T-helper 22 cell (primary cell): Measurements from ENCODE around the gene SLC7A6.
A peak's percentile ranks its signal among the peaks of the same experiment; 100 is the strongest.

Experiments used
- DNase-seq: peaks from one replicate; pipeline ENCODE4 v3.0.0-alpha.2; 2020; ENCODE audit warnings: low read depth

SLC7A6 gene

DNA sequence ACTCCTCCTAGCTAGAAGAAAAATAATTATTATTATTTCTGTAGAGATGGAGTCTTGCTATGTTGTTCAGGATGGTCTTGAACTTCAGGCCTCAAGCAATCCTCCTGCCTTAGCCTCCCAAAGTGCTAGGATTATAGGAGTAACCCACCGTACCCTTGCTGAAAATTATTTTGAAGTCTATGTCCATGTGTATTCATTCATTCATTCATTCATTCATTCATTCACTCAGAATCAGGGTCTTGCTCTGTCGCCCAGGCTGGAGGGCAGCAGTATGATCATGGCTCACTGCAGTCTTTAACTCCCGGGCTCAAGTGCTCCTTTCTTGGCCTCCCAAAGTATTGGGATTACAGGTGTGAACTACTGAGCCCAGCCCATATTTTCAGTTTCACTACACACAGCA lies 42.3 kb downstream of the SLC7A6 start:
- no peak for DNase-seq

DNA sequence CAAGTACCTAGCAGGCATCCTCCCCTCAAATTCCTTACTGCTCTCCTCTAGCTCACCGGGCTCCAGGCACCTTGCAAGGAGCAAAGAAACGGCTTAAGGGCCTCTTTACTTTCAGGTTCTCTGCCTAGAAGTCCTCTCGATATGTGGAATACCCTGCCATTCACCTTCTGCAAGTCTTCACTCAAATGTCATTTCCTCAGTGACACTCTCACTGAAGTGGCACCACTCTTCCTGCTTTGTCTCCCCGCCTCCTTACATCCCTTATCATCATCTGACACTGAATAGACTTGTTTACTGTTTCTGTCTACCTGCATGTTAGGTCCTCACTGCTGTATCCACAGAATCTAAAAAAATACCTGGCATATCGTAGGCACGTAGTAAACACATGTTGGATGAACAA lies 45.5 kb downstream of the SLC7A6 start:
- no peak for DNase-seq

DNA sequence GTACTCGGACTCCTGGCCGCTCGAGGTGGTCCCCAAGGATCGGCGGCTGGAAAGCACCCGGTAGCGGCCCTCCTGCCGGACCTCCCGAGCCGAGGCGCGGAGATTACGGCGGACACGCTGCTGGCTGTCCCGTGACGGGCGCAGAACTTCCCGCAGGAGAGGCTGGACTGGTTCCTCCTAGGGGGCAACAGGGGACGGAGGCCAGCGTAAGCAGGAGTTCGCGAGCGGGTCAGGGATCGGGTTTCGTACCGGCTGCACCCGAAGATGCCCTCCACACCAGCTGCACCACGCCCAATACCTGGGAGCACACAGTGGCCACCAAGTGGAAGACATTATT lies 46.1 kb downstream of the SLC7A6 start:
- DNase-seq, result no peak

DNA sequence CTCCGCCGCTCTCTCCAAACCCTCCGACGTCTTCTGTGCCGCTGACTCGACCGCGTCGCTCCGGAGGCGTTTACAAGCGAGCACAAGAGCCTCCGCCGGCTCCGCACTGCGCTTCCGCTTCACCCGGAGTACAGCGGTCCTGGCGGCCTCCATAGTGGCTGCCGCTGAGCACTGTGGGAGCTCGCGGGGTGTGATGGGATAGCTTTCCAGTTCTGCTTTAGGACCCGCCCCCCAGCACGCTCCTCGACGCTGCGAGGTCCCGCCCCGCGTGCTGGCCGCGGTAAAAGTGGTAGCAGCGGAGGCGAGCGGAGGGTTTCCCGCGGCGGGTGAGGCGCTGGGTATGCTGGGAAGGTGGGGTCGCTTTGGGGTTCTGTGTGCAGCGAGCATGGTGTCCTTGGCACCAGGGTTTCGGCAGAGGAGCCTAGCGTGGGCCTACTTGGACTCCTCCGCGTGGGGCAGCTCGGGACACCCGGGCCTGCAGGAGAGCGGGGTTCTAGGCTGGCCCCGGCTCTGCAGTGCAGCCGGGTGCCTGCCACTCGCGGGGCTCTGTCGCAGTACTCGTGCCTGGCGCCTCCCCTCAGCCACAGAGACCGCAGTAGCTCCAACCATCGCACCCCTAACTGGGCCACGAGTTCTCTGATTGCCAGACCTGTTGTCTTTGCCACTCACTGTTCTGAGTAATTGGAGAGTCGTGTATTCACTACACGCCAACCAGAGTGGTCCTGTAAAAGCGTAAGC lies 46.6 kb downstream of the SLC7A6 start, which contains the start of the genes PRMT7 and SLC7A6OS:
TSS of gene PRMT7 (plus strand) at position 246 of the 738 bp plus-strand sequence. CDS start 4,961 bp downstream, outside the sequence.
TSS of gene SLC7A6OS (minus strand) at position 173 of the 738 bp plus-strand sequence. CDS start at position 153, 20 bp downstream.
- peak; percentile 90 for DNase-seq

DNA sequence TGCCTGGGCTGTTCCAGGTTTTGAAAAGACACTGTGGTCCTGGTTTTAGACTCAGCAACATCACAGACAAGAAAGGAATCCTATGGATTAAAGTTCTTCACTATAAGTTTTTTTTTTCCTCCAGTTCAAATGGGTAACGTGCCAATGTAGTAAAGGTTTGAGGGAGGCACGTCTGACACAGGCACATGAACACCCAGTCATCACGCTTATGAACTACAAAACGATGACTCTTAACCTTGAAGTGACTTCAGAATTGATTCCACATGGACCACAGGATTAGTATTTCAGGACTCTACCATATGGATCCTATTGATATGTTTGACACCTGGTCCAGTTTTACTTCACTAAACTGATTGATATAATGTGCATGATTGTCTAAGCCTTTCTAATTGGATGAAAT lies 48.8 kb downstream of the SLC7A6 start:
- DNase-seq, result no peak

DNA sequence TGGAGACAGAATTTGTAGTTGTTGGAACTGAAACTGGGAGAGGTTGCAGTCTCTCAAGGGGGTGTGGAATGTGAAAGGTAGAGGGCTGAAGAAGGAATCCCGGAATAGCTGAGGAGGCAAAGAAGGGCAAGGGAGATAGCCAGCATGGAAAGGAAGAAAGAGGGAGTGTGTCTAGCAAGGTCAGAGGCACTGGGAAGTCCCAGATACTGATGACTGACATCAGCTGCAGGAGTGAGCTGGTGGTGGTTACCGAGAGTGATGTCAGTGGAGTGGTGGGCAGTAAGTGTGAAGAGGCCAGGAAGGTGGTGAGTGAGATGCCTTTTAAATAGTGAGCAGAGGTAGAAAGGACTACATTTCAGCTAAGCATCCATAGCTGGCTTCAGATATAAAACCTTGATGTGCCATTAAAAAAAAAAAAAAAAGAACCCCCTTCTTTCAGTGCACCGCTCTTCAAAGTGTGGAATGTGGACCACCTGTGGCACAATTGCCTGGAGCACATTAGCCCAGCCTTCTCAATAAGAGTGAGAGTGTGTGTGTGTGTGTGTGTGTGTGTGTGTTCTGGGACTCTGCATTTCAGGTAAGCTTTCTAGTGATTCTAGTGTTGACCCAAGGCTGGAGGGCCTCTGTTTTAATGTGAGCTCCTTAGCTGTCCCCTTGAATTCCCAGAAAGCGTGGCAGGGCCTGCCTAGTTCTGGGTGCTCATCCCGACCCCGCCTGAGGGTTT lies 55.0 kb downstream of the SLC7A6 start:
- no peak for DNase-seq

DNA sequence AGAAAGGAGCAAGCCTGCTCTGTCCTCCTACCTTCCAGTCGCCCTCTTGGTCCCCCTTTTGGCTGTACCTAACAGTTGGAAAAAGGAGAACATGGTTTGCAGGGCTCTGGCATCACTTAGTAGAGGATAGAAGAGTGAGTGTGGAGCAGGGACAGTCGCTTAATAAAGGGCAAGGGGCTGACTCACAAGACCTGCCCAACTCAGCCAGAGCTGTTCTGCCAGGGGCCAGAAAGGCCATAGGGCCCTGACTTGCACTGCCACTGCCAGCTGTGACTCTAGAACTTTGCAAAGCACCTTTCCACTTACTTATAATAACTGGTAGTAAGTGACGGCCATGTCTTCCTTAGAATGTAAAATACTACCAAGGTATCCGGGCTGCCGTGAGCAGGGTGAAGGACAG lies 60.0 kb downstream of the SLC7A6 start:
- no peak for DNase-seq

DNA sequence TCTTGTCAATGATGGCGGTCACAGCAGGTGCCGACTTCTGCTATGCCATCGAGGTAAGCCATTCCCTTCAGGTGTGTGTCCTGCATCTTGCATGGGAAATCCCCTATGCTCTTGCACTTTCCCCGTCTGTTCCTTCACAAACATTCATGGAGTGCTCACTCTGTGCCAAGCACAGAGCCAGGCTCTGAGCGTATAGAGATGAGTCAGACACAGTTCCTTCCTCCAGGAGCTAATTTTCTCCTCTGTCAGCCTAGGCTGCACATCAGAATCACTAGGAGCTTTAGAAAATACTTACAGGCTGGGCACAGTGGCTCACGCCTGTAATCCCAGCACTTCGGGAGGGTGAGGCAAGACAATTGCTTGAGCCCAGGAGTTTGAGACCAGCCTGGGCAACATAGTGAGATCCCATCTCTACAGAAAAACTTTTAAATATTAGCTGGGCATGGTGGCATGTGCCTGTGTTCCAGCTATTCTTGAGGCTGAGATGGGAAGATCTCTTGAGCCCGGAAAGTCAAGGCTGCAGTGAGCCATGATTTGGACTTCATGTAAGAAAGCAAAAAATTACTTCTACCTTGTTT lies 60.5 kb downstream of the SLC7A6 start:
- no peak for DNase-seq

DNA sequence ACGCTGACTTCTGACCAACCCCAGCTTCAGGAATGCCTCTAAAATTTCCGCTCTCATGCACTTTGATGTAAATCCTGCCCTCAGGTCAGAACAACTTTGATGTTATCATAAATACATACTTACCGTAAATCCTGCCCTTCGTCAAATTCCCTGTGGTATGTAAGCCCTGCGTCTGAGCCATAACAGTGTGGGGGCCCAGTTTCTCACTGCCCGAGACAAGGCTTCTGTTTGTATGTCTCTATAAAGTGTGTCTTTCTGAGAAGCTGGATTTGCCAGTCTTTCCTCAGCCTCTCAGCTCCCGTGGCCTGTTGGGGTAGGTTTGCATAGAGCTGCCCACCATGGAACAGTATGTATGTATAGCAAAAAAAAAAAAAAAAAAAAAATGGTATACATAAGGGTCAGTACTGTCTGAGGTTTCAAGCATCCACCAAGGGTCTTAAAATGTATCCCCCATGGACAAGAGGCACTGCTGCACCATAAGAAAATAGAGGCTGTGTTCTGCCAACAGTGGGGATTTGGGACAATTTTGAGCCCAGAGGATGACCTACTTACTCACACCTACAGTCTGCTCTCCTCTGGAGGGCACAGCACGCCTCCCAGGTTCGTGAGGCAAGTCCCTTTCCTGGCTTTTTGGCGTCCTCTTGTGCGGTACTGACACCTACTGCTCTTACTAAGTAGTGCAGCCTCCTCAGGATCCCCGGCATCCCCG lies 64.0 kb downstream of the SLC7A6 start:
- DNase-seq, result peak; percentile 64

DNA sequence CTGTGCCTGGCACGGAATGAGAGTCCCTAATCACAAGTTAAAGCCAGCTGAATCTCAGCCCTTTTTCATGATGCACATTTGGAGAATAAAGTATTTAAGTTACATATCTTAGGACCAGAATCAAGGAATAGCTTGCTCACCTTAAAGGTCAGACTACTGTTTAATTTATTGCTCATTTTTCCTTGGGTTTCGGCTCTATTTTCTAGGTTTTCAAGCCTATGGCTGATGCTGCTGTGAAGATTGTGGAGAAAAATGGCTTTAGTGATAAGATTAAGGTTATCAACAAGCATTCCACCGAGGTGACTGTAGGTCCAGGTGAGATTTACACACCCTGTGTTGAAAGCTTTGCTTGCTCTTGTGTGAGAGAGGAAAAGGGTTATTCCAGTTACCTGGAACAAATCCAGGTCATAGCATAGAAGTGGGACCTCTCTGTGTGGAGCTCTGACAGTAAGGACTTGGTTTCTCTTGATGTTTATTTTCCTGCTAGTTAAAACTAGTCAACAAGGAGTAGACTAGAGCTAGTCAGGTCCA lies 64.6 kb downstream of the SLC7A6 start:
- DNase-seq, result no peak

DNA sequence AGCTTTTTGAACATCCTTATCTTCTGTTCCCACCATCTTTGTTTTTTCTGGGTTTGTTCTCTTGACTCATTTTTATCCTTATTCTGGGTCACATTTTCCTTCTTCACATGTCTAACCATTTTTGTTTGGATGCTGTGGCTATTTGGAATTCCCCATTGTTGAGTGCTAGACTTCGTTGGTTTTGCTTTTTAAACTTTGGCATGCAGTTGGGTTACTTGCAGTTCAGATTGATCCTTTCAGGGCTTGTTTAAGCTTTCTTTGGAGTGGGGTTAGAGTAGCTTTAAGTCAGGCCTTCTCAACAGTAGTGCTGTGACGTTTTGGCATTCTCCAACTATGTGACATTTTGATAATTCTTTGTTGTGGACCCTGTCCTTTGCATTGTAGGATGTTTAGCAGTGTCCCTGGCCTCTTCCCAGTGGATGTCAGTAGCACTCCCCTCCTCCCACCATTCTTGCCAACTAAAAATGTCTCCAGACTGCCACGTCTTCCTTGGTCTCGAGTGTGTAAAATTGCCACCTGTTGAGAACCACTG lies 67.6 kb downstream of the SLC7A6 start:
- no peak for DNase-seq

DNA sequence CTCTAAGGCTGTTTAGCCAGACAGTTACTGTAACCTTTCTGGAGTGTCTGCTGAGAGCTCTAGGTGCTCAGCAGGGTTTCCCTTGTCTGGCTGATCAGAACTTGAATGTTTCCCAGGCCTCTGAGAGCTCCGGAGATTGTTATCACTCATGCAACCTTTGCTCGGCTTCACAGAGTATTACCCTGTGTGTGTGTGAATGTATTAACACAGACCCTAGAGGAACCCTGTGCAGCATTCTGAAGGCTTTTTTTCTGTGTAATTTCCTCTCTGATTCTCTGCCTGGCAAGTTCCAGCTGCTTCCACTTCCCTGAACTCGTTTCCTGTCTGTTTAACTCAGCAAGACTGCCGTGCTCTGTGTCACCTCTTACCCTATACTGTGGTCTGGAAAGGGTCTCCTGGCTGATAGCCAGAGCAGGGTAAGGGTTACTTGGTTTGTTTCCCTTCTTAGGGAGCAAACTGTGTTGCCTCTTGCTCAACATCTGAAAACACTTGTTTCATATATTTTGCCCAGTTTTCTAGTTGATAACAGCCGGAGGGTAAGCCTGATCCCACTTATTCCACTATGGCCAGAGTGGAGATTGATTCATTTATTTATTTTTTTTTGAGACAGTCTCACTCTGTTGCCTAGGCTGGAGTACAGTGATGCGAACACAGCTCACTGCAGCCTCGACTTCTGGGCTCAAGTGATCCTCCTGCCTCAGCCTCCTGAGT lies 68.2 kb downstream of the SLC7A6 start:
- DNase-seq, result no peak

DNA sequence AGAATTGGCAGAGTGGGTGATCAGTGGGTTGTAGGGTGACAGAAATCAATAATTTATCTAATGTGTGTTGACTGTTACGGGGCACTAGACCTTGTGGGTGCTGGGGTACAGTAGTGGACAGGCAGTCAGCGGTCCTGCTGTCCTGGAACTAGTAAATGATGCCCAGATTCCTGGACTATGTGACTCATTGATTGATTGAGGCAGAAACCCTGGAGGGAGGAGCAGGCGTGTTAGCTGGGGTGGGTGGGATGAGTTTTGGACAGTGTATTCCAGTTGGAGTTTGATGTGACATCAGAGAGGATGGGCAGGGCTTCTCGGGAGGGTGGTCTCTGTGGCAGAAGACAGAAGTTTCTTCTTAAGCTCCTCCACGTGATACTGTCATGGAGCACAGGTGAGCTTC lies 70.8 kb downstream of the SLC7A6 start:
- DNase-seq, result no peak

DNA sequence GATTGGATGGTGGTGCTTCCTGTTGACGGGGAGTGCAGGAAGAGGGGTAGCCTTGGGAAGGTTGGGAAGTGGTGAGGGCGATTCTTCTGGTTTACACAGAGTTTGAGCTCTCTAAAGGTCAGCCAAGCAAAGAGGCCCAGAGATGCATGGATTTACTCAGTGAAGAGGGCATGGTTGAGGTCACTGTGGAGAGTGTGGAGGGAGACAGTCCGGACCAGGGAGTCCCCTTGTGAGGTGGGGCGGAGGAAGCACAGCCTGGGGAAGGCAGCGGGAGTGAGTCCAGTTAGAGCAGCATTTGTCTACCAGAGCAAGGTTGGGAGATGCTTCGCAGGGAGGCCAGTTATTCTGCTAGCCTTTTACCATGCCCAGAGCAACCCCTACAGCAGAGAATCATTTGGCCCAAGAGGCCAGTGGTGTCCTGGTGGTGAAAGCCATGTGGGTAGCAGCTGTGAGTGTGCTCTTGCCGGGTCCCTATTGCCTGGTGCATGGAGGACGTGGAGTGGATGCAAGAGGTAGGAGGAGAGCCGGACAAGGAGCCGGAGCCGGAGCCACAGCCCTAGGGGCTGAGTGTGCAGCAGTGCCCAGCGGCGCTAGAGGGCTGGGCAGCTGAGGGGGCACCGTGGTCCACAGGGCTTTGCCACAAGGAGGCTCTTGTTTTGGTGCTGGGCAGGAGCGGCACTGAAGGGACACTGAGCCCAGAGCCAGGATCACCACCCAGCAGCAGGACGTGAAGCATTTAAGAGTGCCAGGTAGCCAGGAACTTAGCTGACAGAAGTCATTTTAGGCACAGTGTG lies 74.2 kb downstream of the SLC7A6 start:
- no peak for DNase-seq

DNA sequence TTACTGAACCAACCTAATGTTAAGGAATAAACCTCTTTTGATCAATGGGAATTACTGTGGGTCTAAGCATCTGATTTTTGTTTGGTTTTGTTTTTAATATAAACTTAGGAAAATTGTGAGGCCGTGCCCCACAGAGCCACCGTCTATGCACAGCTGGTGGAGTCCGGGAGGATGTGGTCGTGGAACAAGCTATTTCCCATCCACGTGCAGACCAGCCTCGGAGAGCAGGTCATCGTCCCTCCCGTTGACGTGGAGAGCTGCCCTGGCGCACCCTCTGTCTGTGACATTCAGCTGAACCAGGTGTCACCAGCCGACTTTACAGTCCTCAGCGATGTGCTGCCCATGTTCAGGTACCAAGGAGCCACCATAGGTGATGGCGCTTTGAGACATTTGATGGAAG lies 74.9 kb downstream of the SLC7A6 start:
- no peak for DNase-seq

DNA sequence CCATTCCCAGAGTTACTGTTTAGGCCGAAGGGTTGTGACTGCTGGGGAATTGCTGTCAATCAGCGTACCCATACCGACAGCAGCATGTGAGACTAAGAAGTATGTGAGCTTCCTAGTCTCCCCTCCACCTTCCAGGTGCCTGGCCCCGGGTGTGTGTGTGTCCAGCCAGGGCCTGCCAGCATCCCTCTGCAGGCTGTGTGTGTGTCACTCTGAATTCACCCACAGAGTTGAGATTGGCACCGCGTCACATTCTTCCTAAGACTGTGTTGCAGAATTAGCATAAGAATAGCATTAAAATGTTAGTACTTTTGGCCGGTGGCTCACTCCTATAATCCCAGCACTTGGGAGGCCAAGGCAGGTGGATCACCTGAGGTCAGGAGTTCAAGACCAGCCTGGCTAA lies 78.3 kb downstream of the SLC7A6 start:
- no peak for DNase-seq

DNA sequence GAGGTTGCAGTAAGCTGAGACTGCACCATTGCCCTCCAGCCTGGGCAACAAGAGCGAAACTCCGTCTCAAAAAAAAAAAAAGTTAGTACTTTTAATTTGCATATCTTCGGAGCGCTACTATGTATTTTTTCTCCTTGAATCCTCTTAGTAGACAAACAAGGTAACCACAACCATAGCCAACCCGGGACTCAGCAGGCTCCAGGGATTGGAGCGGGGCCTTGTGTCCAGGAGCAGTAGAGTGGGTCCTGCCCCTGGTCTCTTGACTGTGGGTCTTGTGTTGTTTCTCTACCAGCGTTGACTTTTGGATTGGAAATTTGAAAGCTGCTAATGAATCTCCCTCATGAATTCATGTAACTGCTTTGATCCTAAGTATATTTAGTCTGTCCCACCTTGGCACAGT lies 78.8 kb downstream of the SLC7A6 start:
- no peak for DNase-seq

DNA sequence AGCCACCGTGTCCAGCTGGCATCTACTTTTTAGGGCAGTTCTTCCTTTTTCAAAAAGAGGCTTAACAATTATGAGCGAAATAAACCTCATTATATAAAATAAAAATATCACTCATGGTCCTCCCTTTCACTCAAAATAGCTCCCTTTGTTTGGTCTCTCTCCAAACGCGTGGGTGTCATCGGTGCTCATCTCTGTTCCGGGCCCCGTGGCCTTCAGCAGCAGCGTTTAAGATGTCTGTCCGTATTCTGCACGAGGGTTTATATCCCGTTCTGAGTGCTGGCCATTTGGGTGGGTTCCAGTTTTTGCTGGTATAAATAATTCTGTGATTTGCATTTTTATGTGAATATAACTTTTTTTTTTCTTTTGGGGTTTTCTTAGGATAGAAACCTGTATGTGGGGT lies 79.9 kb downstream of the SLC7A6 start:
- no peak for DNase-seq

DNA sequence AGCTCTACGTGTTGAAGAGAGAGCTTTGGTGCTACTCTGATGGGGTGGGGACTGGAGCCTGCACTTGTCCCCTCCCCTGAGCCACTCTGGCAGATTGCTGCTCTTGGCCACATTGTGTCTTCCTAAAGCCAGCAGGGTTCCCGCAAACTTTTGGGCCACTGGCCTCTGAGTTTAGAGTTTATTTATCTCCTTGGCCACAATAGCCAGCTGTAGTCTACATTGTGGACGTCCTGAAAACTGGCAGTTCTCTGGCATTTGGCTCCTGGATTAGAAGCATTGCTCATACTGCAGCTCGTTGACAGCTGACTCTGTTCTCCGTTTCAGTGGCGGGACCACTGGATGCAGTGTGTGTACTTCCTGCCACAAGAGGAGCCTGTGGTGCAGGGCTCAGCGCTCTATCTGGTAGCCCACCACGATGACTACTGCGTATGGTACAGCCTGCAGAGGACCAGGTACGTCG lies 81.1 kb downstream of the SLC7A6 start:
- DNase-seq, result no peak

DNA sequence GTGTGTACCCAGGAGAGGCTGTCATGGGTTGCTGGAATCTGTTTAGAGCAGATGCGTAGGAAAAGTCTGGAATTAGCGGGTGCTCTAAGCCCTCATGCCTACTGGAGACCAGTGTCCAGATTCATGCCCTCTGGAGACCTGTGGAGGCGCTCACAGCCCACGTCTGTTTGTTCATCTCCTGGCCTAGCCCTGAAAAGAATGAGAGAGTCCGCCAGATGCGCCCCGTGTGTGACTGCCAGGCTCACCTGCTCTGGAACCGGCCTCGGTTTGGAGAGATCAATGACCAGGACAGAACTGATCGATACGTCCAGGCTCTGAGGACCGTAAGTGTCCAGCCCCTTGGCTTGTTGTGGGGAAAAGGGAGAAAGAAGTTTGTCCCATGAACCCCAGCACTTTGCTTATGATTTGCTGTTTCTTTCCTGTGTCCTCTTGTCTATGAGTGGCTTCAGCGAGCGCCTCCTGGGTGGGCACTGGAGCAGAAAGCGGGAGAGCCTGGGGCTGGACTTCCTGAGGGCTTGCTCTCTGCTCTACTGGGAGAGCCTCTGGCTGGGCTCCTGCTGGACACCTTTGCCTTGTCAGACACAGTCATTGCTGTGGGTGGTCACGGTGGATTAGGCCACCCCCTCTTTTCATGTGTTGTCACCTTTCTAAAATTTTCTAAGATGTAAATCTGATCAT lies 81.8 kb downstream of the SLC7A6 start:
- DNase-seq, result no peak
